GM19455 (cell line): Measurements from ENCODE around the gene IGSF8.
"Not testable (repeated sequence)": the region's sequence is repeated elsewhere in the genome, so short reads cannot be mapped to it uniquely, and the experiment has no call there.

Source experiments
- ATAC-seq: cut with Tn5 transposase; IDR thresholded peaks from one replicate; pipeline ENCODE4 v1.9.1; 2021; ENCODE audit not compliant: unreplicated experiment

The IGSF8 gene

GRCh38 chr1:160127865-160128523 lies 29.6 kb upstream of the IGSF8 start:
- no peak for ATAC-seq

GRCh38 chr1:160127381-160127780 lies 29.0 kb upstream of the IGSF8 start:
- ATAC-seq: no peak

- not testable (repeated sequence) for ATAC-seq
Observed at GRCh38 chr1:160126342-160126741, 27.9 kb upstream of the IGSF8 start.

GRCh38 chr1:160125746-160126145 lies 27.3 kb upstream of the IGSF8 start:
- ATAC-seq: no peak

- ATAC-seq: no peak
Observed at GRCh38 chr1:160124705-160125478, 26.5 kb upstream of the IGSF8 start.

- no peak for ATAC-seq
Observed at GRCh38 chr1:160123726-160124125, 25.3 kb upstream of the IGSF8 start.

GRCh38 chr1:160122978-160123495 lies 24.6 kb upstream of the IGSF8 start:
- ATAC-seq: no peak

- no peak for ATAC-seq
Observed at GRCh38 chr1:160121388-160121787, 23.0 kb upstream of the IGSF8 start.

GRCh38 chr1:160120797-160121196 lies 22.4 kb upstream of the IGSF8 start:
- no peak for ATAC-seq

- no peak for ATAC-seq
Observed at GRCh38 chr1:160118928-160119327, 20.5 kb upstream of the IGSF8 start.

- no peak for ATAC-seq
Observed at GRCh38 chr1:160117709-160118183, 19.3 kb upstream of the IGSF8 start.

- no peak for ATAC-seq
Observed at GRCh38 chr1:160117300-160117699, 18.9 kb upstream of the IGSF8 start.

GRCh38 chr1:160116283-160117147 lies 18.1 kb upstream of the IGSF8 start:
- no peak for ATAC-seq

- ATAC-seq: no peak
Observed at GRCh38 chr1:160115545-160116282, 17.3 kb upstream of the IGSF8 start, which contains the start of gene ATP1A2. TSS of gene ATP1A2 (plus strand) at chr1:160115759. CDS start at chr1:160115862, 103 bp downstream.

GRCh38 chr1:160114085-160114484 lies 15.7 kb upstream of the IGSF8 start:
- no peak for ATAC-seq

GRCh38 chr1:160113407-160113806 lies 15.0 kb upstream of the IGSF8 start:
- ATAC-seq: no peak

GRCh38 chr1:160112357-160112756 lies 13.9 kb upstream of the IGSF8 start:
- ATAC-seq: no peak

GRCh38 chr1:160111462-160111861 lies 13.0 kb upstream of the IGSF8 start:
- ATAC-seq: not testable (repeated sequence)

- no peak for ATAC-seq
Observed at GRCh38 chr1:160109686-160110085, 11.3 kb upstream of the IGSF8 start.

GRCh38 chr1:160108888-160109662 lies 10.7 kb upstream of the IGSF8 start:
- ATAC-seq: no peak
